ENCODE data around the gene GPR37. TPM values are rescaled to one million over a fixed set of nuclear protein-coding genes. Genes with fewer than 3 reads are reported as not detected.

Gene GPR37
- total RNA-seq, 2 experiments from 2014 or later: not detected

- no peaks in the 10 kb centered on the region for H3K36me3 Mint-ChIP-seq
- POLR2A ChIA-PET: no interaction called here
- no peak for ATAC-seq (ENCODE audit: low read depth)
- no peak overlapping the region for H3K27ac Mint-ChIP-seq
- no peaks in the 10 kb centered on the region for H3K4me1 Mint-ChIP-seq
- no peak for DNase-seq
- H3K27me3 Mint-ChIP-seq: peaks cover 3% of the 10 kb centered on the region
- H3K4me3 Mint-ChIP-seq: no peak overlapping the region
- H3K9me3 Mint-ChIP-seq: no peaks in the 10 kb centered on the region
These were observed 27.8 kb downstream of the GPR37 start for GRCh38 chr7:124737760-124738300.

- no peak for DNase-seq
- H3K27me3 Mint-ChIP-seq: no peaks in the 10 kb centered on the region
- no peak overlapping the region for H3K4me3 Mint-ChIP-seq
- POLR2A ChIA-PET: no interaction called here
- no peaks in the 10 kb centered on the region for H3K36me3 Mint-ChIP-seq
- H3K9me3 Mint-ChIP-seq: no peaks in the 10 kb centered on the region
- no peak overlapping the region for H3K27ac Mint-ChIP-seq
- ATAC-seq (ENCODE audit: low read depth): no peak
- no peaks in the 10 kb centered on the region for H3K4me1 Mint-ChIP-seq
These were observed 37.0 kb downstream of the GPR37 start for GRCh38 chr7:124728610-124729009.

- no peaks in the 10 kb centered on the region for H3K4me1 Mint-ChIP-seq
- no peak overlapping the region for H3K4me3 Mint-ChIP-seq
- ATAC-seq (ENCODE audit: low read depth) (no peak), DNase-seq (no peak)
- H3K27ac Mint-ChIP-seq: no peak overlapping the region
- H3K36me3 Mint-ChIP-seq: no peaks in the 10 kb centered on the region
- H3K27me3 Mint-ChIP-seq: no peaks in the 10 kb centered on the region
- no peaks in the 10 kb centered on the region for H3K9me3 Mint-ChIP-seq
- POLR2A ChIA-PET: no interaction called here
These were observed 40.9 kb downstream of the GPR37 start for GRCh38 chr7:124724507-124725192.

DNA sequence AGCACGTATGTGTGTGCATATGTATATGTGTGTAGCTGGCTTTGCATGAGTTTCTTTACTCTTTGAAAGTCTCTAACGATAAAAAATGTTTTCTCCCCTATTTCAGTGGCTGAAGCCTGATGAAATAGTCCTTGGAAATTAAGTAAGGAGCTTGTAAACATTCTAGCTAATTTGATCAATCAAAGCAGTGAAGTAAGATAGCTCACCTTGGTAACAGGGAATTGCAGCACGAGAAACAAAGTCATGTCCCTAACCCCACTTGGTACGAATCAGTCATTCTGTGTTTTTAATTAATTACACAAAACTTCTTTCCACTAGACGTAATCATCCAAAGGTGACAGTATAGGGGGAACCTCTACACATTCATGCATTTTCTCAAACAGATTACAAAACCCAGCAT lies 41.5 kb downstream of the GPR37 start:
- Mint-ChIP-seq H3K36me3 (no peaks in the 10 kb centered on the region), H3K27me3 (no peaks in the 10 kb centered on the region), H3K4me1 (no peaks in the 10 kb centered on the region), H3K9me3 (no peaks in the 10 kb centered on the region), H3K27ac (no peak overlapping the region), H3K4me3 (no peak overlapping the region)
- ATAC-seq (ENCODE audit: low read depth) (no peak), DNase-seq (no peak)
- POLR2A ChIA-PET: no interaction called here

DNA sequence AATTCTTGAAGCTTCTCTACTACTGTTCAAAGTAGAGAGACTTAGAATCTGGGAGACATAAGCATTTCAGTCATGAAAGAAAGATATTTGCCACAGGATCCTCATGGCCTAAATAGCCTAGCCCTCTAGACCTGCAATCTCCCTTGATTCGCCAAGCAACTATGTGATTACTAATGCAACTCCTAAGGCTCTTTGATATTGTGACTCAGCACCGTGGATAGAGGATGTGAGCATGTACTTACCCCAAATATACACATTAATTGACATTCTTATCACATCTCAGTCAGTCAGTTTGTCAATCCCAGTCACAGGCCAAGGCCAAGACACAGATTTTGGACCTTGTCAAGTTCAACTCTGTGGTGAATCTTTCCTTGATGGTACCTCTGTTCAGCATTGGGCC lies 42.6 kb downstream of the GPR37 start:
- Mint-ChIP-seq H3K4me3 (no peak overlapping the region), H3K27me3 (no peaks in the 10 kb centered on the region), H3K9me3 (no peaks in the 10 kb centered on the region), H3K4me1 (no peaks in the 10 kb centered on the region), H3K27ac (no peak overlapping the region), H3K36me3 (no peaks in the 10 kb centered on the region)
- ATAC-seq (ENCODE audit: low read depth) (no peak), DNase-seq (no peak)
- POLR2A ChIA-PET: no interaction called here

DNA sequence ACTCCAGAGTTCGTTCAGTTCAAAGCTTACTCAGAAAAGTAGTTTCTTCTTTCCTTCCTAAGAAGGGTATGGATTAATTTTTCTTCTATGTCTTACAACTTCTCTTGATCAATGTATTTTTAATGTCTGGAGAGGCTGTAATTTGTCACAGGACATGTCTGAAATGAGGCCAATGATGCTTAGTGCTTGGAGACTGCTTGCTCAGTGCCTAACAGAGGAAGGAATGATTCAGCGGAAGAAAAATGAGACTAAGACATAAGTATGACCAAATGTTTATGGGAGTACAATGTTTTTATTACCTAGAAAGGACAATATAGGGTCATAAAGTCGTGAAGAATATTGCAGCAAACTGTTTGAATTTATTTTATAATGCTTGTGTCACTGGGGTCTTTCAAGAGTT lies 43.3 kb downstream of the GPR37 start:
- POLR2A ChIA-PET: no interaction called here
- H3K9me3 Mint-ChIP-seq: no peaks in the 10 kb centered on the region

GRCh38 chr7:124720195-124720594 lies 45.4 kb downstream of the GPR37 start:
- no peak overlapping the region for H3K27ac Mint-ChIP-seq
- no peaks in the 10 kb centered on the region for H3K27me3 Mint-ChIP-seq
- no peak for ATAC-seq (ENCODE audit: low read depth)
- H3K4me1 Mint-ChIP-seq: no peaks in the 10 kb centered on the region
- POLR2A ChIA-PET: no interaction called here
- H3K36me3 Mint-ChIP-seq: no peaks in the 10 kb centered on the region
- no peaks in the 10 kb centered on the region for H3K9me3 Mint-ChIP-seq
- no peak for DNase-seq
- H3K4me3 Mint-ChIP-seq: no peak overlapping the region

More for the DNA sequence above, 43.3 kb downstream of the GPR37 start:
- Mint-ChIP-seq H3K4me3 (no peak overlapping the region), H3K27ac (no peak overlapping the region), H3K27me3 (no peaks in the 10 kb centered on the region), H3K36me3 (no peaks in the 10 kb centered on the region), H3K4me1 (no peaks in the 10 kb centered on the region)
- no peak for DNase-seq
- ATAC-seq (ENCODE audit: low read depth): no peak

- H3K9me3 Mint-ChIP-seq: no peaks in the 10 kb centered on the region
- no peaks in the 10 kb centered on the region for H3K27me3 Mint-ChIP-seq
- H3K27ac Mint-ChIP-seq: no peak overlapping the region
- ATAC-seq (ENCODE audit: low read depth): no peak
- no peak overlapping the region for H3K4me3 Mint-ChIP-seq
- H3K4me1 Mint-ChIP-seq: no peaks in the 10 kb centered on the region
- POLR2A ChIA-PET: no interaction called here
- no peaks in the 10 kb centered on the region for H3K36me3 Mint-ChIP-seq
- DNase-seq: no peak
These were observed 47.4 kb downstream of the GPR37 start for GRCh38 chr7:124718032-124718766.

DNA sequence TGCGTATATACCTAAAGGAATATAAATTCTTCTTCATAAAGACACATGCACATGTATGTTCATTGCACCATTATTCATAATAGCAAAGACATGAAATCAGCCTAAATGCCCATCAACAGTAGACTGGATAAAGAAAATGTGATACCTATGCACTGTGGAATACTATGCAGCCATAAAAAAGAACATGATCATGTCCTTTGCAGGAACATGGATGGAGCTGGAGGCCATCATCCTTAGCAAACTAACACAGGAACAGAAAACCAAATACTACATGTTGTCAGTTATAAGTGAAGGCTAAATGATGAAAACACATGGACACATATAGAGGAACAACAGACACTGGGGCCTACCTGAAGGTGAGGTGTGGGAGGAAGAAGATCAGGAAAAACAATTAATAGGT lies 48.7 kb downstream of the GPR37 start:
- Mint-ChIP-seq H3K4me3 (no peak overlapping the region), H3K4me1 (no peaks in the 10 kb centered on the region)
- POLR2A ChIA-PET: no interaction called here

DNA sequence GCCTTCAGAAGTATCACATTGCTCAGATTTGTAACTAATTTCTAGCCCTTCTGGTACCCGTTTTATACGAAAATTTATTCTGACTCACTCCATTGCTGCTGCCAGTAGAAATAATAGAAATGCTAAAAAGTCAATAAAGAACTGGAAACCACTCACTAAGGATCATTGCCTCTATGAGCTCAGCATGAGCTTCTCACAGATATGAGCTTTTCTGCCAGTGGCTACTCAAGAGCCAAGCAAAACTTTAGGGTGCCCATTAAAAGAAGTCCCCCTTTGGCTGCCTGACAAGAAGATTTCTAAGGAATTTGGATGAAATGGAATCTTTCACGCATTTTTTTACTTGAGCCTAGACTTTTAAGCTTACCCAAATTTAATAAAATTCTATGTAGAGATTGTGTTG lies 52.5 kb downstream of the GPR37 start:
- Mint-ChIP-seq H3K27me3 (no peaks in the 10 kb centered on the region), H3K4me1 (no peaks in the 10 kb centered on the region), H3K27ac (no peak overlapping the region), H3K36me3 (no peaks in the 10 kb centered on the region), H3K9me3 (peaks cover 4% of the 10 kb centered on the region), H3K4me3 (no peak overlapping the region)
- POLR2A ChIA-PET: no interaction called here
- ATAC-seq (ENCODE audit: low read depth) (no peak), DNase-seq (no peak)

More for the DNA sequence above, 48.7 kb downstream of the GPR37 start:
- no peaks in the 10 kb centered on the region for H3K9me3 Mint-ChIP-seq
- no peak overlapping the region for H3K27ac Mint-ChIP-seq
- no peaks in the 10 kb centered on the region for H3K27me3 Mint-ChIP-seq
- no peak for ATAC-seq (ENCODE audit: low read depth)
- no peak for DNase-seq
- no peaks in the 10 kb centered on the region for H3K36me3 Mint-ChIP-seq

DNA sequence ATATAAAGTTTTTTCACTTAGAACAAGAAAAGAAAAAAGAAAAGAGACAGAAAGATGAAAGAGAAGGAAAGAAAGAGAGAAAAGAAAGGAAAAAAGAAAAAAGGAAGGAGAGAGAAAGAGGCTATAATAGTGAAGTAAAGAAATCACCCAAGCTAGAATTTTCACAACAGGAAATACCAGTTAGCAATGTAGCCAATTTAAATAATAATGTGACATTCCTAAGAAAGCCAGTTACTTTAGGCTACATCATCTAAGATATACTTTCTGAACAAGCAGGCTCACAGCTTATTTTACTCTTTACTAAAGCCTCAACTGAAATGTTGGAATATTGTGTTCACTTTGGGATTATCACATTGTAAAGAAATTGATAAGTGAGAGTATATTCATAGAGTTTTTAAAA lies 53.6 kb downstream of the GPR37 start:
- POLR2A ChIA-PET: no interaction called here
- Mint-ChIP-seq H3K4me1 (no peaks in the 10 kb centered on the region), H3K27me3 (no peaks in the 10 kb centered on the region)

GRCh38 chr7:124702385-124702784 lies 63.2 kb downstream of the GPR37 start:
- DNase-seq: no peak
- Mint-ChIP-seq H3K27ac (no peak overlapping the region), H3K4me1 (no peaks in the 10 kb centered on the region), H3K4me3 (no peak overlapping the region), H3K9me3 (peaks cover 5% of the 10 kb centered on the region), H3K27me3 (no peaks in the 10 kb centered on the region), H3K36me3 (no peaks in the 10 kb centered on the region)
- POLR2A ChIA-PET: no interaction called here
- no peak for ATAC-seq (ENCODE audit: low read depth)

More for the DNA sequence above, 53.6 kb downstream of the GPR37 start:
- Mint-ChIP-seq H3K27ac (no peak overlapping the region), H3K9me3 (peaks cover 9% of the 10 kb centered on the region), H3K4me3 (no peak overlapping the region), H3K36me3 (no peaks in the 10 kb centered on the region)
- ATAC-seq (ENCODE audit: low read depth) (no peak), DNase-seq (no peak)

DNA sequence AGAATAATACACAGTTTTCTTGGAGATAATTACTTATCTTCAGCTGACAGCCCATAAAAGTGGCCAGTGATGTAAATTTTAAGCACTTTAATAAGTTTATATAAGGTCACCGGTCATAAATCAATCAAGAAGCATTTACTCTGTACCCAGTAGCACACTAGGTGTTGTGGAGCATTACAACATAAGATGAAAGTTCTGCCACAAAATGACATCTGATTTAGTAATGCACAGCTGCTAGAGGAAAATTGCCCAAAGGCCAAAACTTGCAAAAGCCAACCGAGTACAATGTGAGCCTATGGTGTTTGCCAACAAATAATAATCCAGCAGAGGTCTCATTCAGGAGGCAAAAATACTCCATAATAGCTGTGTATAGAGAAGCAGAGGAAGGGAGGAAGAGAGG lies 63.6 kb downstream of the GPR37 start:
- H3K9me3 Mint-ChIP-seq: peaks cover 3% of the 10 kb centered on the region
- ATAC-seq (ENCODE audit: low read depth) (no peak), DNase-seq (no peak)
- no peaks in the 10 kb centered on the region for H3K27me3 Mint-ChIP-seq
- H3K36me3 Mint-ChIP-seq: no peaks in the 10 kb centered on the region
- no peak overlapping the region for H3K27ac Mint-ChIP-seq
- H3K4me3 Mint-ChIP-seq: no peak overlapping the region
- POLR2A ChIA-PET: no interaction called here
- no peaks in the 10 kb centered on the region for H3K4me1 Mint-ChIP-seq

GRCh38 chr7:124700655-124701054 lies 64.9 kb downstream of the GPR37 start:
- Mint-ChIP-seq H3K36me3 (no peaks in the 10 kb centered on the region), H3K9me3 (no peaks in the 10 kb centered on the region), H3K27me3 (no peaks in the 10 kb centered on the region), H3K4me1 (no peaks in the 10 kb centered on the region), H3K4me3 (no peak overlapping the region), H3K27ac (no peak overlapping the region)
- POLR2A ChIA-PET: no interaction called here
- DNase-seq: no peak
- ATAC-seq (ENCODE audit: low read depth): no peak

All from activated naive CD8-positive, alpha-beta T cell treated with anti-CD3 and anti-CD28 coated beads, Interleukin-2, amount 10 ng/mL, durations not matched to agents 7 days and 5 days (primary cell).